ENCODE measurements around the gene CENPU. TPM values are rescaled to one million over a fixed set of nuclear protein-coding genes. Genes with fewer than 3 reads are reported as not detected.

Gene CENPU
- total and polyA plus RNA-seq, 2 of the 13 experiments (the other 11 are each of a cell fraction or from before 2014, with no cell fraction given) = 11.7 to 35.8 TPM

GRCh38 chr4:184715526-184715925 lies 18.4 kb downstream of the CENPU start:
- H2AFZ ChIP-seq (ENCODE audit: low read length) = no peak overlapping the region
- ChIA-PET CTCF (ENCODE audit: low intra/inter-chr PET ratio, low total read pairs) (no interaction called here), POLR2A (no interaction called here)
- no peak overlapping the region for H3K4me2 ChIP-seq (ENCODE audit: low read depth, low read length)
- no peaks in the 10 kb centered on the region for H3K27me3 ChIP-seq (ENCODE audit: control insufficient read depth in 1 of 2, insufficient read depth in 2 of 2, low read length in 2 of 2)
- no peak overlapping the region for H3K9ac ChIP-seq (ENCODE audit: insufficient read depth, low read depth, low read length)
- no peak overlapping the region for H3K27ac ChIP-seq (ENCODE audit: extremely low read length, insufficient read depth, low read length)
- H3K4me3 ChIP-seq (replicated peaks in 1 of 3; ENCODE audit: insufficient read depth in 1 of 3, low read depth in 2 of 3, low read length in 3 of 3) = no peak overlapping the region
- no peak for TF ChIP-seq BCL3 (CRISPR knock-in tag; IDR thresholded peaks at IDR 0.05)
- TF ChIP-seq ZMYM4 (CRISPR knock-in tag; IDR thresholded peaks at IDR 0.05) = no peak
- no peak for TF ChIP-seq ZNF513 (CRISPR knock-in tag; conservative IDR thresholded peaks at IDR 0.05)
- H3K4me1 ChIP-seq (ENCODE audit: insufficient read depth, low read length) = no peaks in the 10 kb centered on the region
- no peaks in the 10 kb centered on the region for H3K79me2 ChIP-seq (ENCODE audit: insufficient read depth, low read length)
- no peak for FAIRE-seq
- ATAC-seq = no peak
- BruUV-seq (replicated peaks) = no TSS peak
- WGBS (ENCODE audit: low lambda C conversion rate) = 70% methylated on average over 4 of the region's 4 CpGs
- H3K9me3 ChIP-seq (ENCODE audit: low read length) = no peaks in the 10 kb centered on the region
- peaks cover 6 to 62% of the 10 kb centered on the region in 2 experiments for H3K36me3 ChIP-seq (replicated peaks in 1 of 2; ENCODE audit: control insufficient read depth in 1 of 2, insufficient read depth in 2 of 2, low read length in 2 of 2)
- in situ Hi-C loops (cut with HindIII; ENCODE audit: extremely low pct_ligation_motif_present, low pct_unique_long_range_greater_than_20kb) (no loop called here), intact Hi-C loops (cut with micrococcal nuclease; ENCODE audit: unreplicated experiment) (no loop called here)
- no peaks in the 10 kb centered on the region for H4K20me1 ChIP-seq (ENCODE audit: insufficient read depth, low read length)
- no peak for DNase-seq (ENCODE audit: low spot score)

GRCh38 chr4:184713887-184714286 lies 20.0 kb downstream of the CENPU start:
- no peaks in the 10 kb centered on the region for H3K9me3 ChIP-seq (ENCODE audit: low read length)
- no peaks in the 10 kb centered on the region for H3K4me1 ChIP-seq (ENCODE audit: insufficient read depth, low read length)
- no peak for FAIRE-seq
- no peak for TF ChIP-seq HOXA3 (CRISPR knock-in tag; IDR thresholded peaks at IDR 0.05)
- no TSS peak for BruUV-seq (replicated peaks)
- no peak overlapping the region for H3K4me2 ChIP-seq (ENCODE audit: low read depth, low read length)
- peaks cover 4 to 50% of the 10 kb centered on the region in 2 experiments for H3K36me3 ChIP-seq (replicated peaks in 1 of 2; ENCODE audit: control insufficient read depth in 1 of 2, insufficient read depth in 2 of 2, low read length in 2 of 2)
- no peaks in the 10 kb centered on the region for H3K27me3 ChIP-seq (ENCODE audit: control insufficient read depth in 1 of 2, insufficient read depth in 2 of 2, low read length in 2 of 2)
- in situ Hi-C loops (cut with HindIII; ENCODE audit: extremely low pct_ligation_motif_present, low pct_unique_long_range_greater_than_20kb) (no loop called here), intact Hi-C loops (cut with micrococcal nuclease; ENCODE audit: unreplicated experiment) (no loop called here)
- CTCF ChIA-PET (ENCODE audit: low intra/inter-chr PET ratio, low total read pairs) = no interaction called here
- no peaks in the 10 kb centered on the region for H4K20me1 ChIP-seq (ENCODE audit: insufficient read depth, low read length)
- no peaks in the 10 kb centered on the region for H3K79me2 ChIP-seq (ENCODE audit: insufficient read depth, low read length)
- POLR2A ChIA-PET = no interaction called here
- H3K9ac ChIP-seq (ENCODE audit: insufficient read depth, low read depth, low read length) = no peak overlapping the region
- H3K27ac ChIP-seq (ENCODE audit: extremely low read length, insufficient read depth, low read length) = no peak overlapping the region
- ATAC-seq = no peak
- H3K4me3 ChIP-seq (replicated peaks in 1 of 3; ENCODE audit: insufficient read depth in 1 of 3, low read depth in 2 of 3, low read length in 3 of 3) = no peak overlapping the region
- H2AFZ ChIP-seq (ENCODE audit: low read length) = no peak overlapping the region
- WGBS (ENCODE audit: low lambda C conversion rate) = 100% methylated on average over 2 of the region's 2 CpGs
- no peak for DNase-seq (ENCODE audit: low spot score)
